GM18858 (cell line): ENCODE measurements around the gene C19orf73.

Source experiments
- ATAC-seq: cut with Tn5 transposase; IDR thresholded peaks from one replicate; pipeline ENCODE4 v1.9.1; 2021; ENCODE audit not compliant: unreplicated experiment

The C19orf73 gene

GRCh38 chr19:49118565-49119410, at the start of gene C19orf73:
C19orf73 (minus strand) TSS chr19:49119143; CDS start chr19:49119022, 121 bp downstream.
- peak; percentile 61 for ATAC-seq

GRCh38 chr19:49168421-49168820, 49.5 kb upstream of the C19orf73 start:
- no peak for ATAC-seq

- ATAC-seq: no peak
Observed at GRCh38 chr19:49167857-49168409, 49.0 kb upstream of the C19orf73 start.

- no peak for ATAC-seq
Observed at GRCh38 chr19:49165865-49166301, 46.9 kb upstream of the C19orf73 start.

- ATAC-seq: no peak
Observed at GRCh38 chr19:49165111-49165750, 46.3 kb upstream of the C19orf73 start.

- no peak for ATAC-seq
Observed at GRCh38 chr19:49161987-49162386, 43.0 kb upstream of the C19orf73 start.

- ATAC-seq: no peak
Observed at GRCh38 chr19:49160450-49161189, 41.7 kb upstream of the C19orf73 start.

- no peak for ATAC-seq
Observed at GRCh38 chr19:49157445-49158224, 38.7 kb upstream of the C19orf73 start, which contains the start of gene TRPM4. TRPM4 (plus strand) TSS chr19:49157792; CDS start chr19:49157867, 75 bp downstream.

- no peak for ATAC-seq
Observed at GRCh38 chr19:49155820-49156346, 36.9 kb upstream of the C19orf73 start.

- no peak for ATAC-seq
Observed at GRCh38 chr19:49155005-49155819, 36.3 kb upstream of the C19orf73 start, which contains the start of gene HRC. HRC (minus strand) TSS chr19:49155396; CDS start chr19:49155237, 159 bp downstream.

GRCh38 chr19:49154279-49154678, 35.3 kb upstream of the C19orf73 start:
- ATAC-seq: no peak

GRCh38 chr19:49153167-49153809, 34.3 kb upstream of the C19orf73 start:
- no peak for ATAC-seq

GRCh38 chr19:49152119-49152550, 33.2 kb upstream of the C19orf73 start:
- ATAC-seq: no peak

GRCh38 chr19:49151267-49152118, 32.5 kb upstream of the C19orf73 start:
- no peak for ATAC-seq

- ATAC-seq: no peak
Observed at GRCh38 chr19:49150944-49151243, 32.0 kb upstream of the C19orf73 start.

- ATAC-seq: no peak
Observed at GRCh38 chr19:49150106-49150943, 31.4 kb upstream of the C19orf73 start.

GRCh38 chr19:49149652-49150105, 30.7 kb upstream of the C19orf73 start:
- ATAC-seq: no peak
